Measurements from ENCODE around the gene FCN1. TPM values are rescaled to one million over a fixed set of nuclear protein-coding genes. Genes with fewer than 3 reads are reported as not detected.

FCN1 gene
- total RNA-seq, 1 experiment from 2014 or later: not detected

DNA sequence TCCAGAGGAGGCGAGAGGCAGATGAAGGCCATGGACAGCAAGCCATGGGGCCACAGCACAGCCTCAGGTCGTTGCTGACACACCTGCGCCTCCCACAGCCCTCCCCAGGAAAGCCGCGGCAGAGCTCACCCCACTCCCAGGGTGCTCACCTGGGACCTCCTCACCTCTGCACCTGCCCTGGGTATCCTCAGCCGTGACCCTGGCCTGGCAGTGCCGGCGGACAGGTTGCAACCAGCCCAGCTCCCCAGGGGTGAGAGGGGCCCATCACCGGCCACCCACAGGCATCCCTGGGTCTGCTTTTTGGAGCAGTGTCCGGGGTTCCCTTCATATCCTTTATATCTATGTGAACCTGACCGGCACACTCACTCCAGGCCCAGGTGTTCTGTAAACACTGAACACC, 30.4 kb upstream of the FCN1 start:
- H3K9me3 ChIP-seq (ENCODE audit: low read length): no peaks in the 10 kb centered on the region
- no TSS peak for BruUV-seq (replicated peaks)
- intact Hi-C loops (cut with micrococcal nuclease): no loop called here
- no peaks in the 10 kb centered on the region for H3K27me3 ChIP-seq (ENCODE audit: low read length)
- no peaks in the 10 kb centered on the region for H3F3A ChIP-seq (ENCODE audit: low read length, unreplicated experiment)
- no peaks in the 10 kb centered on the region for H3K36me3 ChIP-seq (ENCODE audit: low read depth, low read length)
- H3K4me2 ChIP-seq (ENCODE audit: low read length): no peak overlapping the region
- H3K9me2 ChIP-seq (replicated peaks; ENCODE audit: low read length): no peaks in the 10 kb centered on the region
- H3K4me1 ChIP-seq (ENCODE audit: insufficient read depth, low read length): no peaks in the 10 kb centered on the region
- DNase-seq (no peak), ATAC-seq (no peak)
- TF ChIP-seq EZH2phosphoT487 (IDR thresholded peaks at IDR 0.05; ENCODE audit: borderline replicate concordance, low read length) (no peak), CTCF (conservative IDR thresholded peaks at IDR 0.05; ENCODE audit: low read depth, low read length) (no peak), EZH2 (IDR thresholded peaks at IDR 0.05; ENCODE audit: low read length, unreplicated experiment) (no peak)
- ChIA-PET CTCF (no interaction called here), POLR2A (ENCODE audit: unreplicated experiment) (no interaction called here)
- no peak overlapping the region for H3K9ac ChIP-seq (ENCODE audit: low read length)
- H3K27ac ChIP-seq (ENCODE audit: low read length): no peak overlapping the region
- H3K4me3 ChIP-seq (ENCODE audit: low read length): no peak overlapping the region
- H4K20me1 ChIP-seq (ENCODE audit: low read length): no peaks in the 10 kb centered on the region
- no peaks in the 10 kb centered on the region for H3K79me2 ChIP-seq (ENCODE audit: low read length)
- no peak overlapping the region for H2AFZ ChIP-seq (ENCODE audit: low read length)

DNA sequence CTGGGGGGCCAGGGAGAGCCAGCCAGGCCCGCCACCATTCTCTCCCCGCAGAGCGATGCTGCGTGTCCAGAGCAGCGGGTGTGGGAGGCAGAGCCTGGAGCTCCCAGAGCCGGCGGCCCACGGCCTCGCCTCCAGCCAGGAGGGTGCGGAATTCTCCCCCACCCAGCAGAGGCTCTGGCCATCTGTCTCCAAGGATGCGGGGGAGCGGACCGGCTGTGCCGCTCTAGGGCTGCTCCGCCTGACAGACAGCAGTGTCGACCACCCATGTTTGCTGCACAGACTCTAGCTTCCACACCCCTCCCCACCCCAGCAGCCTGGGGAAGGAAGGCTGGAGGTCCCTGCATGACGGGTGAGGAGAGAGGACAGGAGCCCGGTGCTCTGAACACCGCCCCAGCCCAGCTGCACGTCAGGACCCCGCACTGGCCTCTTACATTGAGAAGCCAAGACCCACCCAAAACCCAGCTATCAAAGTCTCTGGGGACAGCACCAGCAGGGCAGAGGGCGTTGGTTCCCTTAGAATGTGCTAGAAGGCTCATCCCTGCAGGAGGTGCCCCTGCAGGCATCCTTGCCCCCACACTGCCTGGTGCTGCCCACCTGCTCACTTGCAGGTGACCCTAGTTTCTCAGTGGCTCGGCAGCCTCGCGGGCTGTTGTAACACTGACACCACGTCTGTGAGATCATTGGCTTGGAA, 29.7 kb upstream of the FCN1 start:
- H4K20me1 ChIP-seq (ENCODE audit: low read length): no peaks in the 10 kb centered on the region
- no peak for TF ChIP-seq EZH2phosphoT487 (IDR thresholded peaks at IDR 0.05; ENCODE audit: borderline replicate concordance, low read length)
- TF ChIP-seq CTCF (conservative IDR thresholded peaks at IDR 0.05; ENCODE audit: low read depth, low read length): no peak
- no peak for TF ChIP-seq EZH2 (IDR thresholded peaks at IDR 0.05; ENCODE audit: low read length, unreplicated experiment)
- no peak overlapping the region for H2AFZ ChIP-seq (ENCODE audit: low read length)
- no peak overlapping the region for H3K27ac ChIP-seq (ENCODE audit: low read length)
- H3F3A ChIP-seq (ENCODE audit: low read length, unreplicated experiment): no peaks in the 10 kb centered on the region
- no peaks in the 10 kb centered on the region for H3K9me3 ChIP-seq (ENCODE audit: low read length)
- no peaks in the 10 kb centered on the region for H3K4me1 ChIP-seq (ENCODE audit: insufficient read depth, low read length)
- intact Hi-C loops (cut with micrococcal nuclease): no loop called here
- H3K9ac ChIP-seq (ENCODE audit: low read length): no peak overlapping the region
- POLR2A ChIA-PET (ENCODE audit: unreplicated experiment): no interaction called here
- H3K36me3 ChIP-seq (ENCODE audit: low read depth, low read length): no peaks in the 10 kb centered on the region
- H3K4me3 ChIP-seq (ENCODE audit: low read length): no peak overlapping the region
- 0 out of 2 replicates have a peak, but pooled peaks cover 3% of the 10 kb centered on the region for H3K27me3 ChIP-seq (ENCODE audit: low read length)
- ATAC-seq (no peak), DNase-seq (no peak)
- CTCF ChIA-PET: no interaction called here
- BruUV-seq (replicated peaks): no TSS peak
- no peaks in the 10 kb centered on the region for H3K9me2 ChIP-seq (replicated peaks; ENCODE audit: low read length)
- no peak overlapping the region for H3K4me2 ChIP-seq (ENCODE audit: low read length)
- H3K79me2 ChIP-seq (ENCODE audit: low read length): no peaks in the 10 kb centered on the region

DNA sequence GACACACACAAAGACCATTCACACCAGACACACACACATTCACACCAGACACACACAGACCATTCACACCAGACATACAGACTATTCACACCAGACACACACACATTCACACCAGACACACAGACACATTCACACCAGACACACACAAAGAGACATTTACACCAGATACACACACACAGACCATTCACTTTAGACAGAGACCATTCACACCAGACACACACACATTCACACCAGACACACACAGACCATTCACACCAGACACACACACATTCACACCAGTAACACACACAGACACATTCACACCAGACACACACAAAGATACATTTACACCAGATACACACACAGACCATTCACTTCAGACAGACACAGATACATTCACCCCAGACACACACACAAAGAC, 29.0 kb upstream of the FCN1 start:
- intact Hi-C loops (cut with micrococcal nuclease): no loop called here
- Histone ChIP-seq H3F3A (ENCODE audit: low read length, unreplicated experiment) (no peaks in the 10 kb centered on the region), H3K4me1 (ENCODE audit: insufficient read depth, low read length) (no peaks in the 10 kb centered on the region), H3K4me2 (ENCODE audit: low read length) (no peak overlapping the region), H3K4me3 (ENCODE audit: low read length) (no peak overlapping the region), H3K9me3 (ENCODE audit: low read length) (no peaks in the 10 kb centered on the region), H3K27me3 (ENCODE audit: low read length) (0 out of 2 replicates have a peak, but pooled peaks cover 3% of the 10 kb centered on the region), H4K20me1 (ENCODE audit: low read length) (no peaks in the 10 kb centered on the region), H3K27ac (ENCODE audit: low read length) (no peak overlapping the region), H3K9ac (ENCODE audit: low read length) (no peak overlapping the region), H2AFZ (ENCODE audit: low read length) (no peak overlapping the region), H3K9me2 (replicated peaks; ENCODE audit: low read length) (no peaks in the 10 kb centered on the region), H3K36me3 (ENCODE audit: low read depth, low read length) (no peaks in the 10 kb centered on the region), H3K79me2 (ENCODE audit: low read length) (no peaks in the 10 kb centered on the region)
- no TSS peak for BruUV-seq (replicated peaks)
- ChIA-PET CTCF (no interaction called here), POLR2A (ENCODE audit: unreplicated experiment) (no interaction called here)
- no peak for ATAC-seq
- TF ChIP-seq CTCF (conservative IDR thresholded peaks at IDR 0.05; ENCODE audit: low read depth, low read length) (no peak), EZH2phosphoT487 (IDR thresholded peaks at IDR 0.05; ENCODE audit: borderline replicate concordance, low read length) (no peak), EZH2 (IDR thresholded peaks at IDR 0.05; ENCODE audit: low read length, unreplicated experiment) (no peak)
- DNase-seq: no peak
